SK-N-SH (cell line): Measurements from ENCODE around the gene DQX1. TPM values are rescaled to one million over a fixed set of nuclear protein-coding genes. Genes with fewer than 3 reads are reported as not detected.

Experiments
- CTCF ChIA-PET: fragments of 300-600, 350-600 bp; formaldehyde crosslinking; extraction: SDS; loops from one replicate; lab custom pipeline; 2021; lab: Yijun Ruan, JAX
- POLR2A ChIA-PET: fragments of 350-600 bp; sonication (Branson Sonifier 250); formaldehyde crosslinking; extraction: SDS; loops from one replicate; lab custom pipeline; 2020; ENCODE audit warnings: antibody characterized with exemption, inconsistent platforms; lab: Yijun Ruan, JAX
- DNase-seq: peaks from one replicate; pipeline ENCODE4 v3.0.0; 2012
- H2AFZ ChIP-seq: fragments of 200-600 bp; sonication (generic); 2 replicates; pipeline ENCODE4 v1.8.1; 2016; ENCODE audit warnings: antibody characterized with exemption, mild to moderate bottlenecking, low read depth
- H3F3A ChIP-seq: fragments of 200-600 bp; sonication (generic); replicated peaks from 2 replicates; pipeline ENCODE3; 2016; ENCODE audit warnings: antibody characterized with exemption, mild to moderate bottlenecking; ENCODE audit not compliant: insufficient read depth
- H3K27ac ChIP-seq, 2 experiments: fragments of 200-500 bp in 1 of 2; fragments of 200-600 bp in 1 of 2; sonication (Bioruptor generic) in 1 of 2; sonication (generic), shearing (Covaris generic) in 1 of 2; 2 replicates each; pipeline versions ENCODE4 v1.5.1 to v1.6.1; 2014 to 2016; ENCODE audit warnings: low read depth in 2 of 2, inconsistent platforms in 1 of 2, low read length in 1 of 2, mild to moderate bottlenecking in 1 of 2, mixed read lengths in 1 of 2
- H3K27me3 ChIP-seq: fragments of 200-600 bp; sonication (generic), shearing (Covaris generic); 2 replicates; pipeline ENCODE4 v1.6.1; 2016; ENCODE audit warnings: mixed run types; ENCODE audit not compliant: insufficient read depth
- H3K36me3 ChIP-seq, 2 experiments: fragments of 200-500 bp in 1 of 2; fragments of 200-600 bp in 1 of 2; sonication (Bioruptor generic) in 1 of 2; sonication (generic) in 1 of 2; replicated peaks in 1 of 2; 2 replicates each; pipeline versions ENCODE3 to v1.5.1; 2014 to 2016; ENCODE audit warnings: low read length in 1 of 2, mild to moderate bottlenecking in 1 of 2; ENCODE audit not compliant: insufficient read depth in 2 of 2, control insufficient read depth in 1 of 2
- H3K4me1 ChIP-seq, 2 experiments: fragments of 200-500 bp in 1 of 2; fragments of 200-600 bp in 1 of 2; sonication (Bioruptor generic) in 1 of 2; sonication (generic), shearing (Covaris generic) in 1 of 2; 2 replicates each; pipeline versions ENCODE4 v1.5.1 to v1.6.1; 2014 to 2016; ENCODE audit warnings: low read depth in 1 of 2, low read length in 1 of 2, mixed run types in 1 of 2; ENCODE audit not compliant: insufficient read depth in 2 of 2, control insufficient read depth in 1 of 2
- H3K4me2 ChIP-seq: fragments of 200-600 bp; sonication (generic), shearing (Covaris generic); 2 replicates; pipeline ENCODE4 v1.6.1; 2017; ENCODE audit warnings: mixed run types
- H3K4me3 ChIP-seq, 2 experiments: fragments of 200-500 bp in 1 of 2; fragments of 200-600 bp in 1 of 2; sonication (Bioruptor generic) in 1 of 2; sonication (generic), shearing (Covaris generic) in 1 of 2; 2 replicates each; pipeline versions ENCODE4 v1.5.1 to v1.8.1; 2014 to 2016; ENCODE audit warnings: low read depth in 2 of 2, inconsistent platforms in 1 of 2, low read length in 1 of 2, mild to moderate bottlenecking in 1 of 2, mixed read lengths in 1 of 2, moderate library complexity in 1 of 2
- H3K79me2 ChIP-seq: fragments of 200-600 bp; sonication (generic); 2 replicates; pipeline ENCODE4 v1.8.1; 2017; ENCODE audit warnings: mild to moderate bottlenecking; ENCODE audit not compliant: insufficient read depth
- H3K9ac ChIP-seq: fragments of 200-600 bp; sonication (generic); 2 replicates; pipeline ENCODE4 v1.6.1; 2017; ENCODE audit warnings: mixed run types
- H3K9me2 ChIP-seq: fragments of 200-600 bp; sonication (generic); 2 replicates; pipeline ENCODE4 v1.6.1; 2017; ENCODE audit warnings: mixed run types
- H3K9me3 ChIP-seq: fragments of 200-600 bp; sonication (generic); 2 replicates; pipeline ENCODE4 v1.6.1; 2017; ENCODE audit warnings: mixed run types, mild to moderate bottlenecking, moderate library complexity
- H4K20me1 ChIP-seq: fragments of 200-600 bp; sonication (generic); 2 replicates; pipeline ENCODE4 v1.6.1; 2017; ENCODE audit warnings: mild to moderate bottlenecking, mixed run types; ENCODE audit not compliant: insufficient read depth
- CHD2 ChIP-seq: fragments of 150-350 bp; IDR thresholded peaks from 2 replicates; pipeline ENCODE4 v1.6.1; 2018; ENCODE audit warnings: low read length; ENCODE audit not compliant: partially characterized antibody
- CTCF ChIP-seq: fragments of 200-600 bp; sonication (generic); IDR thresholded peaks from 2 replicates; pipeline ENCODE4 v1.6.1; 2017; ENCODE audit warnings: antibody characterized with exemption, mild to moderate bottlenecking, moderate library complexity
- ELF1 ChIP-seq: IDR thresholded peaks from 2 replicates; pipeline ENCODE4 v1.4.0; 2012
- EP300 ChIP-seq, 2 experiments: IDR thresholded peaks; 2 replicates each; pipeline versions ENCODE4 v1.4.0 to v1.6.1; 2012; ENCODE audit warnings: borderline replicate concordance in 1 of 2, low read depth in 1 of 2, low read length in 1 of 2
- EZH2phosphoT487 ChIP-seq: fragments of 200-600 bp; sonication (generic); IDR thresholded peaks from 2 replicates; pipeline ENCODE4 v1.6.1; 2017; ENCODE audit warnings: low read depth, mixed run types, mild to moderate bottlenecking, antibody characterized with exemption, moderate library complexity, borderline replicate concordance
- FOXM1 ChIP-seq: IDR thresholded peaks from 2 replicates; pipeline ENCODE4 v1.4.0; 2012; ENCODE audit warnings: low read depth, mild to moderate bottlenecking
- GATA2 ChIP-seq: sonication (generic); formaldehyde crosslinking; IDR thresholded peaks from 2 replicates; pipeline ENCODE4 v1.5.0; 2020; ENCODE audit warnings: mild to moderate bottlenecking, missing genetic modification reagents
- IRF3 ChIP-seq: fragments of 150-350 bp; IDR thresholded peaks from 2 replicates; pipeline ENCODE4 v1.6.1; 2016; ENCODE audit warnings: mild to moderate bottlenecking, low read depth, low read length
- MEF2A ChIP-seq: IDR thresholded peaks from 2 replicates; pipeline ENCODE4 v1.4.0; 2012; ENCODE audit warnings: low read depth, borderline replicate concordance
- NRF1 ChIP-seq: IDR thresholded peaks from 2 replicates; pipeline ENCODE4 v1.6.1; 2012; ENCODE audit warnings: low read depth, mild to moderate bottlenecking, low read length
- PBX3 ChIP-seq: IDR thresholded peaks from 2 replicates; pipeline ENCODE4; 2012
- RAD21 ChIP-seq: IDR thresholded peaks from 2 replicates; pipeline ENCODE4 v1.6.1; 2012; ENCODE audit warnings: mild to moderate bottlenecking, low read length
- RCOR1 ChIP-seq: fragments of 150-350 bp; IDR thresholded peaks from 2 replicates; pipeline ENCODE4 v1.6.1; 2017; ENCODE audit warnings: antibody characterized with exemption, low read length
- RXRA ChIP-seq: IDR thresholded peaks from 2 replicates; pipeline ENCODE4 v1.4.0; 2012; ENCODE audit warnings: low read depth, mild to moderate bottlenecking, borderline replicate concordance
- SIN3A ChIP-seq: IDR thresholded peaks from 2 replicates; pipeline ENCODE4 v1.6.1; 2012; ENCODE audit warnings: low read depth, mild to moderate bottlenecking, low read length, moderate library complexity, borderline replicate concordance
- TEAD4 ChIP-seq: IDR thresholded peaks from 2 replicates; pipeline ENCODE4 v1.4.0; 2012; ENCODE audit warnings: mild to moderate bottlenecking, borderline replicate concordance; ENCODE audit not compliant: insufficient read depth
- USF1 ChIP-seq: IDR thresholded peaks from 2 replicates; pipeline ENCODE4 v1.4.0; 2012; ENCODE audit warnings: low read depth, borderline replicate concordance
- YY1 ChIP-seq: IDR thresholded peaks from 2 replicates; pipeline ENCODE4 v1.4.0; 2012; ENCODE audit warnings: low read depth, mild to moderate bottlenecking
- WGBS: methylation state at CpG from one replicate; pipeline ENCODE4 v1.1.6; 2017; ENCODE audit warnings: low lambda C conversion rate; 5-methylcytosine and 5-hydroxymethylcytosine counted together
- polyA plus RNA-seq, 3 experiments: library from polyadenylated mRNA; depleted of rRNA; stranded (reverse); fragments of >200 nt; gene quantifications; 2 replicates each; pipeline ENCODE4 v1.2.3, GENCODE V29; 2012

The DQX1 gene
- polyA plus RNA-seq, 1 of the 3 experiments (the other 2 are of a cell fraction) = 1.6 TPM

- H3K9me2 ChIP-seq = no peaks in the 10 kb centered on the region
- CTCF ChIA-PET = interaction anchor here (2.1 to 7.8 kb wide), 2 partner anchors 30 to 54 kb away, joined by 7 to 102 read pairs; partner anchors contain the start of genes CCDC142, PCGF1 and TTC31
- peaks cover 10 to 26% of the 10 kb centered on the region in 2 experiments for H3K36me3 ChIP-seq
- peaks cover 18% of the 10 kb centered on the region for H3F3A ChIP-seq
- H3K4me3 ChIP-seq = no peak overlapping the region
- H3K79me2 ChIP-seq = peaks cover 6% of the 10 kb centered on the region; the same call in 1 of the 2 replicates
- no peaks in the 10 kb centered on the region for H3K27me3 ChIP-seq
- no peaks in the 10 kb centered on the region for H4K20me1 ChIP-seq
- H3K9me3 ChIP-seq = no peaks in the 10 kb centered on the region
- no peak for DNase-seq
- TF ChIP-seq NRF1 (no peak), EZH2phosphoT487 (no peak), TEAD4 (no peak), YY1 (no peak), FOXM1 (no peak), PBX3 (no peak), RXRA (no peak), RAD21 (no peak), MEF2A (no peak), CHD2 (no peak), IRF3 (no peak), ELF1 (no peak), SIN3A (no peak), GATA2 (CRISPR knock-in tag) (no peak), USF1 (no peak), CTCF (no peak), EP300 (IDR thresholded peaks at IDR 0.05; ENCODE audit: borderline replicate concordance in 1 of 2, low read depth in 1 of 2, low read length in 1 of 2) (no peak), RCOR1 (no peak)
- whole genome bisulfite sequencing = 88% methylated on average over 21 of the region's 23 CpGs
- no peak overlapping the region for H3K27ac ChIP-seq
- POLR2A ChIA-PET = interaction anchor here (0.7 kb wide), 1 partner anchor 10 kb away, joined by 3 read pairs; no protein-coding TSS in a partner anchor
- no peak overlapping the region for H3K4me2 ChIP-seq
- H3K4me1 ChIP-seq = peaks cover 2 to 5% of the 10 kb centered on the region in 2 experiments; a peak in 3 of 4 replicates
- H3K9ac ChIP-seq = no peak overlapping the region
- no peak overlapping the region for H2AFZ ChIP-seq
Measured at GRCh38 chr2:74536166-74536950, 10.3 kb upstream of the DQX1 start.
